ENCODE data around the gene VPS37D.
"Not testable (repeated sequence)": the region's sequence is repeated elsewhere in the genome, so short reads cannot be mapped to it uniquely, and the experiment has no call there.

VPS37D gene

GRCh38 chr7:73706126-73707044 is 38.8 kb downstream of the VPS37D start:
- peak; percentile 49 to 54 for DNase-seq

DNA sequence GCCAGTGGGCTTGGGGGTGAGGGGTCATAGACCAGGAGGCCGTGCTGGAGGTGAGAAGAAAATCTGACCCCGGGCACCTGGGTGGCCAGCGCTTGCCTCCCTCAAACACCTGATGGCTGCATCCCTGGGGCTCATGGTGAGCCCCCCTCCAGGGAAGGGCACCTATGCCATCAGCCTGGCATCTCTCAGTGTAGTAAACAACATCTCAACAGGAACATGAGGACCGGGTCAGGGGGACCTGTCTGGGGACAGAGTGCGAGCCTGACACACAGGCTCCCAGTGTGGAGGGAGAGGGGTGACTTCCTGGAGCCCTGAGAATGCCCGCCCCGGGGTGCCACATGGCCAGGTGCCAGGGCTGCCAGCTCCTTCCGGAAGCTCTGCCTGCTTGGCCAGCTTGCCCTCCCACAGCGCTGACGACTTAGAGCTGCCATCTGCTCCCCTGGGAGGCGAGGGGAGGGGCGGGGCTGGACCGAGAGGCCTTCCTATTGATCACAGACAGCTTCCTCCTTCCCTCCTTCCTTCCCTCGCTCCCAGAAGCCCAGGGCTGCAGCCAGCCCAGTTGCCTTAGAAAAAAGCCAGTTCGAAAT is 39.5 kb downstream of the VPS37D start:
- DNase-seq = no peak

GRCh38 chr7:73708961-73709549 is 41.4 kb downstream of the VPS37D start:
- DNase-seq = no peak

DNA sequence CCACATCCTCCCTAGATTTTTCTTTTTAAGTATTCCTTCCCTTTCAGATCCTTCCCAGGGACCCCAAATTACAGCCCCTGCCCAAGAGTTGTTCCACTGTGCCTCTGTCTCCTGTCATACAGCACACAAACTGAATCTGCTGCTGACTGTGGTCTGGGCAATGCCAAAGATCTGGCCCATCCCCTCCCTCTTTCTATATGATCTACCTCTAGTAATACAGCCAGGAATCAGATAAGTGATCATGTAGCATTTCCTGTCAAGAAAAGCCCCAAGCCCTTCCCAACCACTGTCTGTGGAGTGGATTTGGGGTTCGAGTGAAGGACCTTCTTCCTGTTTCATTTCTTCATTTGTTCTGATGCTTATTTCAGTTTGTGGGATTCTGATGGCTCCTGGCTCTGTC is 45.1 kb downstream of the VPS37D start:
- no peak for DNase-seq

DNA sequence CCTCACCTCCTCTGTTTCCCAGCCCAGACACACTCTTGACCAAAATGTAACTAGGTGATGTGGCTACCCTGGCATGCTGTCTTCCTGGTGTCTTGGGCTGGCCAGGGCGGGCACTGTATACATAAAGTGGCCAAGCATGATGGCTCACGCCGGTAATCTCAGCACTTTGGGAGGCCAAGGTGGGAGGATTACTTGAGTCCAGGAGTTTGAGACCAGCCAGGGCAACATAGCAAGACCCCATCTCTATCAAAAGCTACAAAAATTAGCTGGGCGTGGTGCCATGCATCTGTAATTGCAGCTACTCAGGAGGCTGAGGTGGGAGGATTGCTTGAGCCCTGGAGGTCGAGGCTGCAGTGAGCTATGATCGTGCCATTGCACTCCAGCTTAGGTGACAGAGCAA is 45.7 kb downstream of the VPS37D start:
- DNase-seq = not testable (repeated sequence)

- DNase-seq = peak; percentile 67 to 78
Measured at GRCh38 chr7:73715648-73716317, 48.2 kb downstream of the VPS37D start.

GRCh38 chr7:73716318-73716890 is 48.8 kb downstream of the VPS37D start:
- no peak for DNase-seq

DNA sequence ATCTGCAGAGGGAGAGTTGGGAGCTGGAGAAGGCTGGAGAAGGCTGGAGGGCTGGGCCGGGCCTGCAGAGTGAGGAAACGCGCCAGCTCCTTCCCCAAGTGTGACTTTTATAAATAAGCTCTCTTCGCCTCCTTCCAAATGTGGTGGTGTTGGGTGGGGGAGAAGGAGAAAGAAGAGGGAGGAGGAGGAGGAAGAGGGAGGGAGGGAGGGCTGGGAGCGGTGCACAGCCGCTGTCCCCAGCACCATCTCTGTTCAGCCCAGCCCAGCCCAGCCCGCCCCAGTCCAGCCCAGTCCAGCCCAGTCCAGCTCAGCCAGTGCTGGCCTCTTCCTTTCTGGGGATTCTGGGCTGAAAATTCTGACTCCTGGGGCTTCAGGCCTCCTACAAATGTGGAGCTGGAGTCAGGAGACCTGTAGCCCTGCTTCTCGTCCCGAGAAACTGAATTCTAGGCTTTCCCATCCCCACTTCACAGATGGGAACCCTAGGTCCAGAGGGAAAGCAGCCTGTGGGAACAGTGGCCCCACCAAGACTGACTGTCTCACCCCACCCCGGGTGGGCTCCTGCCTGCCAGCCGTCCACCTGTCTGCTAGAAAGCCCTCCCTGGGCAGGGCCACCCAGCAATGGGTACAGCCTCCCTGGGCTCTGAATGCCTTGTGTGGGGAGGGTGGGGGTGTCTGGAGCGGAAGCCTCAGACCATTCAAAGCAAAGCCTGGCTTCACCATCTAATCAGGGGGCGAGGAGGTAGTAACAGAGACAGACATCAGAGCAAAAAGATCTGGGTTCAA is 49.6 kb downstream of the VPS37D start:
- no peak for DNase-seq

GRCh38 chr7:73717991-73718405 is 50.4 kb downstream of the VPS37D start:
- peak; percentile 81 for DNase-seq

GRCh38 chr7:73718438-73718881 is 50.8 kb downstream of the VPS37D start:
- peak; percentile 33 to 42 for DNase-seq

DNA sequence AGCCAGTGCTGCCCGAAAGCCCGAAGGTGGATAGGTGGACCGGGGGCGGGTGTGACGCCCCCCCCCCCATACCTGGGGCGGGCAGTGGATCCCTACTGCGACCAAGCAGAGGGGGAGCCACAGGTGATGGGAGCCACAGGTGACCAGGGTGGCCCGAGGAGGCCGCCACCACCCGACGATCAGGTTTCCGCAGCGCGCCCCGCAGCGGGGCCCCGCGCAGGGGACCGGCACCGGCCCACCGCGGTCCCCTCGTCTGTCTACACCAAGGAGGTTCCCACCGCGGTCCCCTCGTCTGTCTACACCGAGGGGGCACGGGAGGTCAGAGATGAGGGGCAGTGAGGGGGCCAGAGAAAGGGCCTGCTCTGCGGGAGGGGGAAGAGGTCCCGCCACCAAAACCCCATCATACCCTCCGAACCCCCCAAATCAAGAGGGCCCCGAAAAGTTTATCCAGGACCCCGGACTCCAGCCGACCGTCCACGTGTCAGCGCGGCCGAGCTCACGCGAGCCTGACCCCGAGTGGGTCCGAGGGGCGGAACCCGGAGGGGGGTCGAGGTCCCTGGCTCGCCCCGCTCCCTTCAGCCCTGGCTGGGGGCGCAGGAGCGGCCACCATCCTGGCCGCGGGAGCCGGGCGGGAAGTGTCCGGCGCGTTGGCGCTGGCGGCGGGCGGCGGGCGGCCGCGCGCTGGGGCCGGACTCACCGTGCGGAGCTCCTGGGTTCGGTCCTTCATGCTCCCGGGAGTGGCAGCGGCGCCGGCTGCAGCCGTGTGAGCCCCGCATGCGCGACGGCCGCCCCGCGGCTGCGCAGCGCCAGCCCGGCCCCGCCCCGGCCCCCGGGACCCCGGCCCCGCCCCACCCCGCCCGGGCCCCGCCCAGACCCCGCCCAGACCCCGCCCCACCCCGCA is 51.5 kb downstream of the VPS37D start, which contains the start of gene STX1A:
STX1A (minus strand) TSS at position 765 of the 901 bp plus-strand sequence; CDS start at position 727, 38 bp downstream.
- DNase-seq = peak; percentile 71 to 78

GRCh38 chr7:73719806-73720169 is 52.2 kb downstream of the VPS37D start:
- no peak for DNase-seq

- DNase-seq = not testable (repeated sequence)
Measured at GRCh38 chr7:73720443-73720842, 52.8 kb downstream of the VPS37D start.

GRCh38 chr7:73721377-73721817 is 53.8 kb downstream of the VPS37D start:
- no peak for DNase-seq

All from stimulated activated CD4-positive, alpha-beta T cell treated with anti-CD3 and anti-CD28 coated beads, Interleukin-2, amount 100 ng/mL, for 24 hours (primary cell).